Transverse colon (tissue), 4 donors: ENCODE results near the gene NSUN5. TPM values are rescaled to one million over a fixed set of nuclear protein-coding genes. Genes with fewer than 3 reads are reported as not detected.

ENCODE experiments used
- DNase-seq: peaks from one replicate; pipeline ENCODE4 v3.0.0-alpha.2; 2019
- H3K27ac ChIP-seq, 4 donors: fragments of 200-600 bp; sonication (generic); 2 replicates each; pipeline ENCODE4 v1.5.1; 2016 to 2018; ENCODE audit warnings: inconsistent platforms in 4 of 4
- H3K27me3 ChIP-seq: fragments of 200-600 bp; sonication (generic); 2 replicates; pipeline ENCODE4 v1.5.1; 2017; ENCODE audit warnings: inconsistent platforms
- H3K36me3 ChIP-seq, 4 donors: fragments of 200-600 bp; sonication (generic); 2 replicates each; pipeline ENCODE4 v1.5.1; 2017 to 2019; ENCODE audit warnings: inconsistent platforms in 4 of 4
- H3K4me1 ChIP-seq, 4 donors: fragments of 200-600 bp; sonication (generic); 2 replicates each; pipeline ENCODE4 v1.5.1; 2017 to 2020; ENCODE audit warnings: inconsistent platforms in 4 of 4
- H3K4me3 ChIP-seq, 4 donors: fragments of 200-600 bp; sonication (generic); 1 replicate in 1 of 4; 2 replicates in 3 of 4; pipeline versions ENCODE4 v1.5.1 to v1.6.1; 2017 to 2019; ENCODE audit warnings: inconsistent platforms in 4 of 4
- H3K9me3 ChIP-seq, 2 donors: fragments of 200-600 bp; sonication (generic); 2 replicates each; pipeline ENCODE4 v1.5.1; 2017 to 2019; ENCODE audit warnings: inconsistent platforms in 2 of 2
- CTCF ChIP-seq, 5 experiments: fragments of 200-600 bp in 3 of 5; fragments of 450-650 bp in 2 of 5; sonication (generic) in 3 of 5; IDR thresholded peaks; 1 replicate in 2 of 5; 2 replicates in 3 of 5; pipeline ENCODE4 v1.5.1; 2016 to 2017; ENCODE audit warnings: antibody characterized with exemption in 5 of 5, inconsistent platforms in 3 of 5, mild to moderate bottlenecking in 2 of 5, moderate library complexity in 1 of 5
- EP300 ChIP-seq: sonication (generic); formaldehyde crosslinking; IDR thresholded peaks from one replicate; pipeline ENCODE4 v1.6.1; 2017; ENCODE audit warnings: antibody characterized with exemption, low read depth
- POLR2A ChIP-seq: fragments of 450-650 bp; IDR thresholded peaks from one replicate; pipeline ENCODE4 v1.6.1; 2016; ENCODE audit warnings: antibody characterized with exemption, mild to moderate bottlenecking, moderate library complexity
- POLR2AphosphoS5 ChIP-seq, 3 donors: sonication (generic); formaldehyde crosslinking; IDR thresholded peaks; one replicate each; pipeline ENCODE4 v1.6.1; 2016; ENCODE audit warnings: antibody characterized with exemption in 3 of 3
- WGBS, 2 donors: methylation state at CpG; one replicate each; pipeline ENCODE4 v1.1.5; 2018; ENCODE audit warnings: low coverage in 1 of 2; 5-methylcytosine and 5-hydroxymethylcytosine counted together
- in situ Hi-C, 4 donors: fragments of 200-750 bp; cut with MboI; loops; one replicate each; pipeline versions ENCODE4 v1.15.0 to v1.15.1; 2017; ENCODE audit warnings: low sequenced_read_pairs in 3 of 4, low pct_ligation_motif_present in 1 of 4, low pct_unique_long_range_greater_than_20kb in 1 of 4
- intact Hi-C: fragments of 100-400 bp; cut with DNase I; formaldehyde crosslinking; loops from one replicate; pipeline ENCODE4 v1.15.1; 2023; ENCODE audit warnings: low total_unique reads
- total RNA-seq, 4 donors: library from RNA; depleted of rRNA; stranded (reverse); fragments of >200 nt; gene quantifications; one replicate each; pipeline ENCODE4 v1.1.0, GENCODE V29; 2016

The NSUN5 gene
- total RNA-seq, 4 donors from 2014 or later: 5.2 to 27.6 (median 14.8) TPM

GRCh38 chr7:73349763-73350162, 41.1 kb upstream of the NSUN5 start:
- no peak for DNase-seq
- TF ChIP-seq POLR2AphosphoS5 (IDR thresholded peaks at IDR 0.05) (no peak), CTCF (IDR thresholded peaks at IDR 0.05) (no peak), EP300 (no peak), POLR2A (no peak)
- H3K4me1 ChIP-seq: no peaks in the 10 kb centered on the region
- 79 to 81% methylated on average over 4 to 6 of the region's 6 CpGs for WGBS, 2 donors
- H3K27ac ChIP-seq: no peak overlapping the region
- in situ Hi-C loops: no loop called here
- no peaks in the 10 kb centered on the region for H3K27me3 ChIP-seq
- no peaks in the 10 kb centered on the region for H3K9me3 ChIP-seq
- no peaks in the 10 kb centered on the region for H3K36me3 ChIP-seq
- no peak overlapping the region for H3K4me3 ChIP-seq
- intact Hi-C loops: loop anchor here (5.0 kb wide), 1 partner anchor 103 kb away; no protein-coding TSS in a partner anchor

- in situ Hi-C loops: no loop called here
- Histone ChIP-seq H3K27me3 (no peaks in the 10 kb centered on the region), H3K9me3 (no peaks in the 10 kb centered on the region), H3K27ac (no peak overlapping the region), H3K4me3 (no peak overlapping the region), H3K36me3 (no peaks in the 10 kb centered on the region), H3K4me1 (no peaks in the 10 kb centered on the region)
- DNase-seq: no peak
- WGBS, 2 donors: 33 to 59% methylated on average over 3 to 8 of the region's 8 CpGs
- intact Hi-C loops: loop anchor here (5.0 kb wide), 1 partner anchor 106 kb away; no protein-coding TSS in a partner anchor
- no peak for TF ChIP-seq CTCF (IDR thresholded peaks at IDR 0.05)
- no peak for TF ChIP-seq EP300
- TF ChIP-seq POLR2AphosphoS5 (IDR thresholded peaks at IDR 0.05): no peak
- no peak for TF ChIP-seq POLR2A
These were observed 37.3 kb upstream of the NSUN5 start for GRCh38 chr7:73345951-73346350.

- WGBS, 2 donors: 53% methylated on average over 4 of the region's 4 CpGs; no CpG with 5 or more reads in 1 of the 2 donors
- no peaks in the 10 kb centered on the region for H3K27me3 ChIP-seq
- intact Hi-C loops (loop anchor here (5.0 kb wide), 1 partner anchor 107 kb away; no protein-coding TSS in a partner anchor), in situ Hi-C loops (no loop called here)
- TF ChIP-seq CTCF (IDR thresholded peaks at IDR 0.05) (no peak), POLR2A (no peak), POLR2AphosphoS5 (IDR thresholded peaks at IDR 0.05) (no peak), EP300 (no peak)
- no peak overlapping the region for H3K27ac ChIP-seq
- no peaks in the 10 kb centered on the region for H3K9me3 ChIP-seq
- DNase-seq: no peak
- no peaks in the 10 kb centered on the region for H3K4me1 ChIP-seq
- H3K36me3 ChIP-seq: no peaks in the 10 kb centered on the region
- H3K4me3 ChIP-seq: no peak overlapping the region
These were observed 36.9 kb upstream of the NSUN5 start for GRCh38 chr7:73345538-73345937.

- H3K27ac ChIP-seq: no peak overlapping the region
- intact Hi-C loops: no loop called here
- 73 to 77% methylated on average over 2 to 7 of the region's 7 CpGs for WGBS, 2 donors
- H3K27me3 ChIP-seq: no peaks in the 10 kb centered on the region
- no peak for DNase-seq
- no peak overlapping the region for H3K4me3 ChIP-seq
- H3K36me3 ChIP-seq: no peaks in the 10 kb centered on the region
- H3K9me3 ChIP-seq: no peaks in the 10 kb centered on the region
- no peak for TF ChIP-seq EP300
- no peak for TF ChIP-seq CTCF (IDR thresholded peaks at IDR 0.05)
- TF ChIP-seq POLR2AphosphoS5 (IDR thresholded peaks at IDR 0.05): no peak
- no peak for TF ChIP-seq POLR2A
- no peaks in the 10 kb centered on the region for H3K4me1 ChIP-seq
- in situ Hi-C loops: no loop called here
These were observed 35.2 kb upstream of the NSUN5 start for GRCh38 chr7:73343671-73344380.
